ENCODE data around the gene ARL10. TPM values are rescaled to one million over a fixed set of nuclear protein-coding genes. Genes with fewer than 3 reads are reported as not detected.
"Not testable (repeated sequence)": the region's sequence is repeated elsewhere in the genome, so short reads cannot be mapped to it uniquely, and the experiment has no call there.

ARL10 gene
- total RNA-seq, 2 experiments from 2014 or later = 5.4 to 7.7 TPM

GRCh38 chr5:176400382-176401156, 35.3 kb downstream of the ARL10 start:
- no peak overlapping the region for H3K27ac Mint-ChIP-seq
- no peak overlapping the region for H3K4me3 Mint-ChIP-seq
- H3K9me3 Mint-ChIP-seq = no peaks in the 10 kb centered on the region
- no peaks in the 10 kb centered on the region for H3K4me1 Mint-ChIP-seq
- H3K36me3 Mint-ChIP-seq (ENCODE audit: low read depth) = peaks cover 4% of the 10 kb centered on the region
- ChIA-PET POLR2A (no interaction called here), CTCF (no interaction called here)
- no peaks in the 10 kb centered on the region for H3K27me3 Mint-ChIP-seq
- no peak for DNase-seq

GRCh38 chr5:176401281-176402205, 36.3 kb downstream of the ARL10 start:
- H3K27me3 Mint-ChIP-seq = no peaks in the 10 kb centered on the region
- no peaks in the 10 kb centered on the region for H3K9me3 Mint-ChIP-seq
- H3K4me3 Mint-ChIP-seq = no peak overlapping the region
- ChIA-PET POLR2A (no interaction called here), CTCF (interaction anchor here (0.7 kb wide), 1 partner anchor 41 kb away, joined by 4 read pairs; no protein-coding TSS in a partner anchor)
- H3K27ac Mint-ChIP-seq = peak overlapping the region; percentile 63
- no peak for DNase-seq
- no peaks in the 10 kb centered on the region for H3K4me1 Mint-ChIP-seq
- H3K36me3 Mint-ChIP-seq (ENCODE audit: low read depth) = peaks cover 4% of the 10 kb centered on the region

GRCh38 chr5:176405656-176406435, 40.6 kb downstream of the ARL10 start:
- Mint-ChIP-seq H3K4me3 (no peak overlapping the region), H3K9me3 (no peaks in the 10 kb centered on the region), H3K27me3 (no peaks in the 10 kb centered on the region), H3K27ac (no peak overlapping the region), H3K4me1 (no peaks in the 10 kb centered on the region), H3K36me3 (ENCODE audit: low read depth) (peaks cover 5% of the 10 kb centered on the region)
- CTCF ChIA-PET = interaction anchor here (0.9 to 3.1 kb wide), 6 partner anchors 11 to 195 kb away, joined by 3 to 26 read pairs (median 4); partner anchors contain the start of gene CLTB
- POLR2A ChIA-PET = interaction anchor here (0.6 to 0.8 kb wide), 2 partner anchors 9 to 113 kb away, joined by 3 to 5 read pairs; no protein-coding TSS in a partner anchor
- no peak for DNase-seq

GRCh38 chr5:176406436-176407052, 41.3 kb downstream of the ARL10 start:
- ChIA-PET CTCF (interaction anchor here (0.9 to 3.1 kb wide), 5 partner anchors 10 to 194 kb away, joined by 3 to 26 read pairs (median 3); partner anchors contain the start of gene CLTB), POLR2A (interaction anchor here (0.6 kb wide), 1 partner anchor 112 kb away, joined by 3 read pairs; no protein-coding TSS in a partner anchor)
- Mint-ChIP-seq H3K4me3 (no peak overlapping the region), H3K27ac (no peak overlapping the region), H3K36me3 (ENCODE audit: low read depth) (peaks cover 5% of the 10 kb centered on the region), H3K27me3 (no peaks in the 10 kb centered on the region), H3K9me3 (no peaks in the 10 kb centered on the region), H3K4me1 (peaks cover 2% of the 10 kb centered on the region)
- DNase-seq = no peak

- Mint-ChIP-seq H3K36me3 (ENCODE audit: low read depth) (peaks cover 5% of the 10 kb centered on the region), H3K27ac (no peak overlapping the region)
These were observed 42.4 kb downstream of the ARL10 start for GRCh38 chr5:176407456-176408251.

GRCh38 chr5:176408252-176408573, 42.9 kb downstream of the ARL10 start:
- H3K4me3 Mint-ChIP-seq; POLR2A ChIA-PET; H3K36me3 Mint-ChIP-seq (ENCODE audit: low read depth); H3K4me1 Mint-ChIP-seq; H3K27ac Mint-ChIP-seq; DNase-seq; H3K9me3 Mint-ChIP-seq; H3K27me3 Mint-ChIP-seq: not testable (repeated sequence)
- CTCF ChIA-PET = interaction anchor here (0.8 kb wide), 1 partner anchor 40 kb away, joined by 3 read pairs; the partner anchor contains the start of gene FAF2

More at GRCh38 chr5:176407456-176408251, 42.4 kb downstream of the ARL10 start:
- no peak for DNase-seq
- H3K4me3 Mint-ChIP-seq = no peak overlapping the region
- peaks cover 4% of the 10 kb centered on the region for H3K4me1 Mint-ChIP-seq
- H3K27me3 Mint-ChIP-seq = no peaks in the 10 kb centered on the region
- no peaks in the 10 kb centered on the region for H3K9me3 Mint-ChIP-seq
- ChIA-PET CTCF (interaction anchor here (0.8 to 3.1 kb wide), 3 partner anchors 9 to 193 kb away, joined by 3 to 26 read pairs (median 3); partner anchors contain the start of genes CLTB and FAF2), POLR2A (no interaction called here)

GRCh38 chr5:176408590-176408989, 43.3 kb downstream of the ARL10 start:
- peaks cover 5% of the 10 kb centered on the region for H3K36me3 Mint-ChIP-seq (ENCODE audit: low read depth)
- no peak overlapping the region for H3K27ac Mint-ChIP-seq
- H3K4me3 Mint-ChIP-seq = no peak overlapping the region
- DNase-seq = no peak
- H3K9me3 Mint-ChIP-seq = no peaks in the 10 kb centered on the region
- ChIA-PET POLR2A (no interaction called here), CTCF (interaction anchor here (0.6 kb wide), 1 partner anchor 175 kb away, joined by 3 read pairs; no protein-coding TSS in a partner anchor)
- H3K4me1 Mint-ChIP-seq = peaks cover 5% of the 10 kb centered on the region
- no peaks in the 10 kb centered on the region for H3K27me3 Mint-ChIP-seq

- ChIA-PET CTCF (no interaction called here), POLR2A (no interaction called here)
- H3K4me1 Mint-ChIP-seq = peaks cover 17% of the 10 kb centered on the region
- no peaks in the 10 kb centered on the region for H3K27me3 Mint-ChIP-seq
- H3K4me3 Mint-ChIP-seq = no peak overlapping the region
- no peak for DNase-seq
- no peaks in the 10 kb centered on the region for H3K9me3 Mint-ChIP-seq
- H3K27ac Mint-ChIP-seq = no peak overlapping the region
- peaks cover 5% of the 10 kb centered on the region for H3K36me3 Mint-ChIP-seq (ENCODE audit: low read depth)
These were observed 44.5 kb downstream of the ARL10 start for GRCh38 chr5:176409765-176410164.

GRCh38 chr5:176410486-176411180, 45.3 kb downstream of the ARL10 start:
- H3K4me1 Mint-ChIP-seq = peaks cover 25% of the 10 kb centered on the region
- CTCF ChIA-PET = no interaction called here
- H3K36me3 Mint-ChIP-seq (ENCODE audit: low read depth) = peaks cover 5% of the 10 kb centered on the region
- no peak for DNase-seq
- H3K27me3 Mint-ChIP-seq = no peaks in the 10 kb centered on the region
- POLR2A ChIA-PET = no interaction called here
- no peaks in the 10 kb centered on the region for H3K9me3 Mint-ChIP-seq
- no peak overlapping the region for H3K4me3 Mint-ChIP-seq
- no peak overlapping the region for H3K27ac Mint-ChIP-seq

- Mint-ChIP-seq H3K27me3 (no peaks in the 10 kb centered on the region), H3K36me3 (ENCODE audit: low read depth) (peaks cover 5% of the 10 kb centered on the region), H3K27ac (no peak overlapping the region), H3K4me3 (no peak overlapping the region), H3K4me1 (peaks cover 33% of the 10 kb centered on the region), H3K9me3 (no peaks in the 10 kb centered on the region)
- ChIA-PET POLR2A (no interaction called here), CTCF (interaction anchor here (0.5 kb wide), 1 partner anchor 57 kb away, joined by 4 read pairs; no protein-coding TSS in a partner anchor)
- DNase-seq = no peak
These were observed 47.4 kb downstream of the ARL10 start for GRCh38 chr5:176412517-176413254.

GRCh38 chr5:176413255-176413565, 47.9 kb downstream of the ARL10 start:
- Mint-ChIP-seq H3K27ac (no peak overlapping the region), H3K4me1 (peaks cover 33% of the 10 kb centered on the region), H3K9me3 (no peaks in the 10 kb centered on the region), H3K27me3 (no peaks in the 10 kb centered on the region), H3K4me3 (no peak overlapping the region), H3K36me3 (ENCODE audit: low read depth) (peaks cover 5% of the 10 kb centered on the region)
- ChIA-PET POLR2A (no interaction called here), CTCF (interaction anchor here (0.5 kb wide), 1 partner anchor 58 kb away, joined by 4 read pairs; no protein-coding TSS in a partner anchor)
- DNase-seq = no peak

All from activated CD4-positive, alpha-beta T cell treated with anti-CD3 and anti-CD28 coated beads, Interleukin-2, amount 10 ng/mL, durations not matched to agents 7 days and 5 days (primary cell).